PC-9 (cell line): ENCODE measurements around the gene MTUS2. TPM values are rescaled to one million over a fixed set of nuclear protein-coding genes. Genes with fewer than 3 reads are reported as not detected.

Experiments used
- BruUV-seq: library from RNA; stranded (reverse); fragments of 400-500 nt; replicated peaks from 2 replicates; lab custom pipeline; 2021; lab: Mats Ljungman, UMichigan
- CTCF ChIA-PET: fragments of 300-600 bp; sonication (Branson Sonifier 250); formaldehyde crosslinking; loops from one replicate; lab custom pipeline; 2022; ENCODE audit warnings: antibody characterized with exemption; lab: Charles Lee
- POLR2A ChIA-PET: fragments of 300-600 bp; sonication (Branson Sonifier 250); formaldehyde crosslinking; loops from one replicate; lab custom pipeline; 2022; ENCODE audit warnings: antibody characterized with exemption; ENCODE audit not compliant: unreplicated experiment; lab: Charles Lee
- DNase-seq, 2 experiments: peaks; one replicate each; pipeline versions ENCODE4 v3.0.0 to v3.0.0-alpha.2; 2015 to 2022; ENCODE audit warnings: mixed read lengths in 1 of 2
- H2AFZ ChIP-seq: fragments of 200-600 bp; sonication (generic); 2 replicates; pipeline ENCODE4 v1.8.1; 2017; ENCODE audit warnings: antibody characterized with exemption
- H3F3A ChIP-seq: fragments of 200-600 bp; sonication (generic); 2 replicates; pipeline ENCODE4 v1.8.1; 2017; ENCODE audit warnings: antibody characterized with exemption, mild to moderate bottlenecking, low read depth; ENCODE audit not compliant: insufficient read depth
- H3K27ac ChIP-seq: fragments of 200-600 bp; sonication (generic); 2 replicates; pipeline ENCODE4 v1.6.1; 2016; ENCODE audit warnings: mixed run types
- H3K27me3 ChIP-seq: fragments of 200-600 bp; sonication (generic); 2 replicates; pipeline ENCODE4 v1.6.1; 2016; ENCODE audit warnings: low read depth, mixed run types; ENCODE audit not compliant: insufficient read depth
- H3K36me3 ChIP-seq: fragments of 200-600 bp; sonication (generic); 2 replicates; pipeline ENCODE4 v1.6.1; 2016; ENCODE audit warnings: low read depth, mixed run types
- H3K4me1 ChIP-seq: fragments of 200-600 bp; sonication (generic); replicated peaks from 2 replicates; pipeline ENCODE4 v1.6.1; 2016; ENCODE audit warnings: mixed run types; ENCODE audit not compliant: insufficient read depth
- H3K4me2 ChIP-seq: fragments of 200-600 bp; sonication (generic); 2 replicates; pipeline ENCODE4 v1.6.1; 2017; ENCODE audit warnings: mixed run types
- H3K4me3 ChIP-seq: fragments of 200-600 bp; sonication (generic); 2 replicates; pipeline ENCODE4 v1.6.1; 2016; ENCODE audit warnings: mixed run types
- H3K79me2 ChIP-seq: fragments of 200-600 bp; sonication (generic); 2 replicates; pipeline ENCODE4 v1.6.1; 2017; ENCODE audit warnings: low read depth, mixed run types
- H3K9me2 ChIP-seq: fragments of 200-600 bp; sonication (generic); 2 replicates; pipeline ENCODE4 v1.8.1; 2017; ENCODE audit warnings: mild to moderate bottlenecking; ENCODE audit not compliant: insufficient read depth
- H3K9me3 ChIP-seq: fragments of 200-600 bp; sonication (generic); 2 replicates; pipeline ENCODE4 v1.8.1; 2016; ENCODE audit warnings: low read depth; ENCODE audit not compliant: insufficient read depth
- H4K20me1 ChIP-seq: fragments of 200-600 bp; sonication (generic); 2 replicates; pipeline ENCODE4 v1.8.1; 2017; ENCODE audit not compliant: insufficient read depth
- CTCF ChIP-seq: fragments of 200-600 bp; sonication (generic); conservative IDR thresholded peaks from 2 replicates; pipeline ENCODE4 v1.6.1; 2017; ENCODE audit warnings: mixed run types, antibody characterized with exemption, mild to moderate bottlenecking, moderate library complexity
- EZH2 ChIP-seq: fragments of 200-600 bp; sonication (generic); IDR thresholded peaks from 2 replicates; pipeline ENCODE4 v1.8.0; 2017; ENCODE audit warnings: antibody characterized with exemption, low read depth
- intact Hi-C: fragments of 100-400 bp; cut with micrococcal nuclease; formaldehyde crosslinking; loops from one replicate; pipeline ENCODE4 v1.10.0; 2022; ENCODE audit not compliant: unreplicated experiment
- total RNA-seq: library from RNA; stranded (reverse); gene quantifications from 2 replicates; pipeline ENCODE4 v1.2.3, GENCODE V29; 2021

MTUS2 gene
- total RNA-seq, 1 experiment from 2014 or later: not detected

DNA sequence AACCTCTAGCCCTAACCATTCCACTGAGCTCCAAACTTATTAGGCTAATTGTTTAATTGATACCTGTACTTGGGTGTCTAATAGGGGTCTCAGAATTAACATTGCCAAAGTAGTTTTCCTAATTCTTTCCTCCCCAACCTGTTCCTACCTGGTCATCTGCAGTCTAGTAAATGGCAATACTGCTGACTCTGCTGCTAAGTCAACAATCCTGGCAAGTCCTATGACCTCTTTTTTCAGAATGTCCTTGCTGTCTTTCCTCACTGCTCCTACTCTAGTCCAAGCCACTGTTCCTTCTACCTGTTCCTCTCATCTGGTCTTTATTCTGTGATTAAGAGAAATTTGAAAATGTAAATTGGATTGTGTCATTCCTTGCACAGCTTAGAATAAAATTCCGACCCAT lies 143.9 kb downstream of the MTUS2 start:
- Histone ChIP-seq H3F3A (no peaks in the 10 kb centered on the region), H2AFZ (no peak overlapping the region), H3K9me3 (no peaks in the 10 kb centered on the region), H3K4me1 (no peaks in the 10 kb centered on the region), H3K9me2 (no peaks in the 10 kb centered on the region), H3K36me3 (no peaks in the 10 kb centered on the region), H3K79me2 (no peaks in the 10 kb centered on the region), H3K27me3 (peaks cover 20% of the 10 kb centered on the region; the same call in 1 of the 2 replicates), H3K27ac (no peak overlapping the region), H3K4me3 (no peak overlapping the region), H4K20me1 (no peaks in the 10 kb centered on the region), H3K4me2 (no peak overlapping the region)
- intact Hi-C loops: no loop called here
- TF ChIP-seq EZH2 (no peak), CTCF (no peak)
- no peak for DNase-seq
- ChIA-PET CTCF (no interaction called here), POLR2A (no interaction called here)
- BruUV-seq: no TSS peak

DNA sequence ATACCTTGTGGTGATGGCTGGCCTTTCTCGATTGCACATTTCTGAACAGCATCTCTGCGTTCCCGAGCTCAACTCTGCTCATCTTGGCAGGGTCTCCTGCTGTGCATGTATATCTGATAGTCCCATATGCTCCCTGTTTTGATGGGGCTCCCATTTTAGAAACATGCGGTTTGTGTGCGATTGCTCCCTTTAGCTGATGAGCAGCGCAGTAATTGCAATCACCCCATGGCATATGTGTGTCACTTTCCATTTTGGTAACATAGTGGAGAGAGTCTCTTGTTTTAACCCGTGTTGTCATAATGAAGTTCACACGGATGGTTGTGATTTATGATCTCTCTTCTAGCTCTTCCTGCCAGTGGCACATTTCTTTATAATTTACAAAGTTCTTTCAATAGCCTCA lies 144.7 kb downstream of the MTUS2 start:
- no peak overlapping the region for H3K4me2 ChIP-seq
- no peak overlapping the region for H3K27ac ChIP-seq
- no peaks in the 10 kb centered on the region for H3K9me2 ChIP-seq
- no peaks in the 10 kb centered on the region for H3K9me3 ChIP-seq
- no peaks in the 10 kb centered on the region for H3K36me3 ChIP-seq
- H3K79me2 ChIP-seq: no peaks in the 10 kb centered on the region
- no peak overlapping the region for H3K4me3 ChIP-seq
- TF ChIP-seq EZH2: no peak
- TF ChIP-seq CTCF: no peak
- no peaks in the 10 kb centered on the region for H3F3A ChIP-seq
- POLR2A ChIA-PET: no interaction called here
- BruUV-seq: no TSS peak
- intact Hi-C loops: no loop called here
- H3K27me3 ChIP-seq: peaks cover 22% of the 10 kb centered on the region; the same call in 1 of the 2 replicates
- CTCF ChIA-PET: no interaction called here
- DNase-seq: no peak
- H2AFZ ChIP-seq: no peak overlapping the region
- H3K4me1 ChIP-seq: no peaks in the 10 kb centered on the region
- H4K20me1 ChIP-seq: no peaks in the 10 kb centered on the region

DNA sequence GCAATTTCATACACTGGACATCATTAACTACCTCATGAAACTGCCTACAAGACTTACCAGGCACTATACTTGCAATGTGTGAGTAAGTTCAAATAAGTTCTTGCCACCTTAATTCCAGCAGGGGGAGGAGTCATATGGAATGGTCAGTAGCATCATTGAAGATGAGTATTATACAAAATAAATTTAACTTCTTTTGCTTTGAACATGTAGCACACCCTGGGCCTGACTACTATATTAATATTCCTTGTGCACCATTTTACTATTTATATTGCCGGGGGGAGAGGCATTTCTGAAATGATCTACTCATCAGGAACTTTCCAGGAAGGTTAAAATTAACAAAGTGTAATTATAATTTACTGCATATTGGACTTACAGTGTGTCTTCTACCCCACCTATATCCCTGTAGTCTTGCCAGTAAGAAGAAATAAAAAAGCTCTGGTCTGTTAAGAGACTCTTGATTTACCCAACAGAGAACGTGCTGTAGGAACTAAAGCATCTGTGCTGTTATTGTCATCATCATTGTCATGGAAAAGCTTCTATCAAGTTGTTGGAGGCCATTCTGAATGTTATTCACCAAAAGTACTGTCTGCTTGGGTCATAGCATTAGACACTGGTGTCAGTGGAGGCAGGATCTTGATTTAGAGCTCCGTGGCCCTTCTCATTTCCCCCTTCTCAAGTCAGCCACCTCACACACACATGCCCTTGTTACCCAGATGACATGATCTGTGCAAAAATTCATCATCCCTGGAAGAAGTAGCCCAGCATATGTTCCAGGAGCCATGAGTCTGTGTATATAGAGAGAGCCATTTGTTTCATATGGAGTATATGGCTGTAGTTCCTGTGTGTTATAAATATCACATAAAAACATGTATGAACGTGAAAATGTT lies 147.1 kb downstream of the MTUS2 start:
- H3K9me3 ChIP-seq: no peaks in the 10 kb centered on the region
- no peak for TF ChIP-seq CTCF
- TF ChIP-seq EZH2: no peak
- H3K27ac ChIP-seq: no peak overlapping the region
- no peaks in the 10 kb centered on the region for H3K79me2 ChIP-seq
- no TSS peak for BruUV-seq
- ChIA-PET POLR2A (no interaction called here), CTCF (no interaction called here)
- no peaks in the 10 kb centered on the region for H3K9me2 ChIP-seq
- no peaks in the 10 kb centered on the region for H3K36me3 ChIP-seq
- H3F3A ChIP-seq: no peaks in the 10 kb centered on the region
- H3K4me1 ChIP-seq: no peaks in the 10 kb centered on the region
- no peak for DNase-seq
- H4K20me1 ChIP-seq: no peaks in the 10 kb centered on the region
- H3K4me2 ChIP-seq: no peak overlapping the region
- intact Hi-C loops: no loop called here
- peaks cover 41% of the 10 kb centered on the region for H3K27me3 ChIP-seq
- H2AFZ ChIP-seq: no peak overlapping the region
- no peak overlapping the region for H3K4me3 ChIP-seq
